ENCODE results near the gene PRSS33.

Gene PRSS33

GRCh38 chr16:2761886-2762583 is 25.3 kb downstream of the PRSS33 start:
- no peak for DNase-seq (ENCODE audit: low spot score)

GRCh38 chr16:2761472-2761871 is 25.9 kb downstream of the PRSS33 start:
- no peak for DNase-seq (ENCODE audit: low spot score)

GRCh38 chr16:2757344-2757743 is 30.0 kb downstream of the PRSS33 start:
- no peak for DNase-seq (ENCODE audit: low spot score)

DNA sequence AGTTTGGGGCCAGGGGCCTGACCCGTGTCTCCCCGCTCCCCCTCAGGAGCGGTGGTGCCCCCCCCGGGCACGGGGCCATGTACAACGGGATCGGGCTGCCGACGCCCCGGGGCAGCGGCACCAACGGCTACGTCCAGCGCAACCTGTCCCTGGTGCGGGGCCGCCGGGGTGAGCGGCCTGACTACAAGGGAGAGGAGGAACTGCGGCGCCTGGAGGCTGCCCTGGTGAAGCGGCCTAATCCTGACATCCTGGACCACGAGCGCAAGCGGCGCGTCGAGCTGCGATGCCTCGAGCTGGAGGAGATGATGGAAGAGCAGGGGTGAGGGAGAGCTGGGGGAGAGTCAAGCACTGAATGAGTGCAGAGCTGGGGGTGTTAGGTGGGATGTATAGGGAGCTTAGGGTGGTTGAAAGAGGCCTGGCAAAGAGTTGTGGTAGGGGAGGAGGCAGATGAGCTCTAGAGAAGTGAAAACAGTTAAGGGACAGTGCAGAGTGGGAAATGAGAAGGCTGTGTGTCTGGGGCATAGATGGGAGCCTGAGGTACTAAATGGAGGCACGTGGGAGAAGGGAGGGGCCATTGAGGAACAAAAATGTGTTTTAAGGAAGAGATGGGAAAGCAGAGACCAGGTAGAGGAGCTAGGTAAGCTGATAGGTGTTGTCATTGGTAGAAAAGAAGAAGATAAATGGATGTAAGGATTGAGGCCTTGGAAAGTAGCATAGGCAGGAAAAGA is 30.9 kb downstream of the PRSS33 start:
- no peak for DNase-seq (ENCODE audit: low spot score)

GRCh38 chr16:2755158-2755557 is 32.2 kb downstream of the PRSS33 start:
- DNase-seq (ENCODE audit: low spot score) = no peak

GRCh38 chr16:2753733-2754020 is 33.7 kb downstream of the PRSS33 start:
- DNase-seq (ENCODE audit: low spot score) = no peak

DNA sequence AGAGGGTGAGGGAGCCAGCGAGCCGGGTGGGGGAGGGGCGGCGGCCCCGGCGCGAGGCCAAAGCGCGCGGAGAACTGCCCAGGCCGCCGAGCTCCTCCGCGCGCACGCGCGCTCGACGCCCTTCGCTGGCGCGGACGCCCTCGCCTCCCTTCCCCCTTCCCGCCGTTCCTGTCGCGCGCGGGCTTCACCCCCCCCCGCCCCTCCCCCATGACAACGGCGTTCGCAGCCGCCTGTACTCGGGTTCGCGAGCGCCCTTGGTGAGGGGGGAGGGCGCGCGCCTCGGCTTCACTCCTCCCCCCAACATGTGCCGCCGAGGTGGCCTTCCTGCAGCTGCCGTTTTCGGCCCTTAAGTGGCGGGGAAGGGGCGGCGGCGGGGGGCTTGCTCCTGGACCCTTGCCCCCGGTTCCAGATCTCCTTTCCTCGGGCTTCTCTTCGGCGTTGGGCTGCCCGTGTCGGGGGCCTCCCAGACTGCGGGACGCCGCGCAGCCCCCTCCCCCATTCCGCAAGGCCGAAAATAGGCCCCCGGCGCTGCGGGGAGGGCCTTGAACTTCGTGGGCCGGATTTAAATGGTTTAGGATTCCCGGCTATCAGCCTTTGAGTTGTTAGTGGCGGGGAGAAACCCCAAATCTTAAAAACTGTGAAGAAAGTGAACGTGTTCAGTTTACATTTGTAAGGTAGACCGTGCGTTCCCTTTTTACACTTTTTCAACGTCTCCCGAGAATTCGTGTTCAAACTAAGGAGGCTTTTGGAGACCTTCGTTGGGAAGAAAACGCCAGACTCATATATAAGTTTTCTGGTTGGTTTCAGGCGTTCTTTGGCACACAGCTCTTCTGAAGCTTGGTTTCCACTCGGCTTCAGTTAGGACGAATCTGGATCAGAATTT is 34.3 kb downstream of the PRSS33 start:
- DNase-seq (ENCODE audit: low spot score) = peak; percentile 72

DNA sequence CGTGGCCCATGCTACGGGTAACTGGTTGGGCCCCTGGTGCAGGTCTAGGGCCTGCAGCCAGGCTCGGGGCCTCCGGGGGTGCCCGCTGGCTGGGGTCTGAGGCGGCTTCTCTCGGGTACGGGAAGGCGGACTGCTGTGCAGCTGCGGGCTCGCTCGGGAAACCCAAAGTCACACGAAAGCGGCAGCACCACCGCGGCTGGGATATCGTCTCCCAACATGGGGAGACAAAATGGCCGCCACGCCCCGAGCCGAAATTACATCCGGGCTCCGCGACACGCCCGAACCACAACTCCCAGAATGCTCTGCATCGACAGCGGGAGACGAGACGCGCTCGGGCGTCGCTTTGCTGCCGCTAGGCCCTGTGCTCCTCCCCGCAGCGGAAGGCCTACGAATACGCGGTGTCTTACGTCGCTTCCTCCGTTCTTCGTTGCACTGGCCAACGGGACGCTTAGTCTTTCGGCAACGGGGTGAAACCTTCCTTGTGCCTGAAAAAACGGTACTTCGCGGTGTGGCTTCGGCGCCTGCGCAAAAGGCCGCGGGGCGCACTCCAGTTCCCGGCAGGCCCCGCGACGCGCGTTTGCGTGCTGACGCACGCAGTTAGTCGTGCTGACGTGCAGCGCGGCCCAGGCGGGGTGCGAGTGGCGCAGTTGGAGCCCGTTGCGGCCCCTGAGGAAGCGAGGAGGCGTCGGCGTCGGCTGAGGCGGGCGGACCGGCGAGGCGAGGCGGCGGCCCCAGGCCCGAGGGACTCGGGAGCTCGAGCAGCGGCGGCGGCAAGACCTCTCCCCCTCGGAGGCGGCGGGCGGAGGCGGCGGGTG is 35.1 kb downstream of the PRSS33 start, which contains the start of gene SRRM2:
TSS of gene SRRM2 (plus strand) at position 604 of the 815 bp plus-strand sequence. CDS start 3,727 bp downstream, outside the sequence.
- DNase-seq (ENCODE audit: low spot score) = peak; percentile 96

DNA sequence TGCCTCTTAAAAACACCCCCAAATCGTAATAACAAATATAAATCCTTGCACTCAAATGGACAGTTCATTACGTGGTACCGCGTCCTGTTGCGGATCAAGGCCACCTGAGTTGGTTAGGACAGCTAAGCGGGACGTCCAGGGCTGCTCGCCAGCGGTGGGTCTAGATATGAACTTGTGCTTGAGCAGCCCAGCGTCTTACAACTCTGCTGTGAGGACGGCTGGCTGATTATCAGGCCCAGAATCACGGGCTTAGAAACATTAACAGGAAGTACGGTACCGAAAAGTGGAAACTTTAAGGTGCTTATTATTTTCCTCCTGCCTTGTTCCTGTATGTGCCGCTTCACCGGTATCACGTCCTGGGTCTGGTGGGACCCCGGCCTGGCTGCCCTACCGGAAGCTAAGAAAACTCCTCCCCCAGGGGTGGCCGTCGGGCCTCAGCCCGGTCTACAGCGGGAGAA is 35.8 kb downstream of the PRSS33 start:
- DNase-seq (ENCODE audit: low spot score) = peak; percentile 60

- no peak for DNase-seq (ENCODE audit: low spot score)
These were observed 37.4 kb downstream of the PRSS33 start for GRCh38 chr16:2749936-2750335.

GRCh38 chr16:2749476-2749875 is 37.9 kb downstream of the PRSS33 start:
- DNase-seq (ENCODE audit: low spot score) = no peak

- no peak for DNase-seq (ENCODE audit: low spot score)
These were observed 38.5 kb downstream of the PRSS33 start for GRCh38 chr16:2748757-2749455.

- DNase-seq (ENCODE audit: low spot score) = no peak
These were observed 41.4 kb downstream of the PRSS33 start for GRCh38 chr16:2745961-2746360.

DNA sequence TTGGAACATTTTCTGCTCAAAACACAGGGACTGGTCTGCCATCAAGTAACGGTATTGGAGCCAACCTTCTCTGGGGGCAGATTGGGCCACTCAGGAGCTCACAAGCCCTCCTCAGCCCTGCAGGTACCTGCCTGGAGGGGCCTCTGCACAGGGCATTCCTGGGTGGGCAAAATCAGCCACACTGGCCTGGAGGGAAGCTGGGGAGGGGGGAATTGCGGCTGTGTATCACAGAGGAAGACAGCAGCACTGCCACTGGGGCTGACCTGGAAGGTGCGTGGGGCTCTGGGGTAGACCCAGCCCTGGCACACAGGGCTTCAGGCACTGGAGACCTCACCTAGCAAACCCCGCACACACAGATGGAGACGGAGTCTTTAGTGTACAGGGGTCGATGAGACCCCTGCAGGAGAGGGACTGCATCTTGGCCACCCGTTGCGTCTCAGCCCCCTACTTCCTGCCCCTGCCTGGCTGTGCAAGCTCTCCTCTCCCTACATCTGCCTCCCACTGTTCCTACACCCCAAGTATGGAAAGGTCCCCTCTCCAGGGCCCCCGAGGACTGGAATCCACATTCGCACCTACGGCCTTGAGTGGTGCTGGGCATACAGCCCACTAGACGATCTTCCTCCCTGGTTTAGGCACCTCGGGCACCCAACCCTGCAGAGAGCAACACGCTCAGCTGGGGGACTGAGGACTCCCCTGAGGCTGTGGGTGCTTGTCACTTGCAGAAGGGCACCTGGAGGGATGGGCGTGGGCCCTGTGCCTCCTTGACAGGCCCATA is 42.1 kb downstream of the PRSS33 start:
- no peak for DNase-seq (ENCODE audit: low spot score)

GRCh38 chr16:2744711-2745110 is 42.6 kb downstream of the PRSS33 start:
- no peak for DNase-seq (ENCODE audit: low spot score)

- DNase-seq (ENCODE audit: low spot score) = no peak
These were observed 44.2 kb downstream of the PRSS33 start for GRCh38 chr16:2743007-2743810.

DNA sequence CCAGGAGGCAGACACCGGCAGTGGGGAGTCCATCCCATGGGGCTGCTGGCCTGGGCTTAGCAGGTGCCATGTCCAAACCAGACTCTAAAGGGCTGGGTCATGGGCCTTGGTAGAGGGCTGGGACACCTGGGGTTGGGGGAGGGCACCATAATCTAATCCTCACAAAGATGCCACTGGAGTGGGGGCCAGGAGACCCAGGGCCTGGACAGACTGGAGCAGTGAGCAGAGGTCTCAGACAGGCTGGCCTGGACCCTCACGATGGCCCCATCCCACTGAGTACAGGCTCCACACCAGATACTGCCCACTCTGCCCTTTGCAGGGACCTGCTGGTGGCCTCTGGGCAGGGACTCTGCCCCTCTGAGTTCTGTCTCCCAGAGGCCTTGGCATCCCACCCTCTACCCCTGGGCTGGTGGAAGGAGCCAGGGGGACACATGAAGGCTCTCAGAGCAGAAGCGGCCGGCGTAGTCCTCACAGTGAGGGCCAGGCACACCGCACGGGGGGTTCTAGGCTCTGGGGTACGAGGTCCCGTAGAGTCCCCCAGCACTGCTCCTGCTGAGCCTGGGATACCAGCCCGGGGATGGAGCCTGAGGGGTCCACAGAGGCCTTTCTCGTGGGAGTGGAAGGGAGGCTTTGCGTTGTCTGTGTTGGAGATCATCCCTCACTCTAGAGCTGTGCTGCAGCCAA is 44.9 kb downstream of the PRSS33 start:
- DNase-seq (ENCODE audit: low spot score) = no peak

- no peak for DNase-seq (ENCODE audit: low spot score)
These were observed 46.2 kb downstream of the PRSS33 start for GRCh38 chr16:2741168-2741567.

- DNase-seq (ENCODE audit: low spot score) = no peak
These were observed 46.9 kb downstream of the PRSS33 start for GRCh38 chr16:2740476-2740875.
